ENCODE measurements around the gene EPHB1. TPM values are rescaled to one million over a fixed set of nuclear protein-coding genes. Genes with fewer than 3 reads are reported as not detected.

The EPHB1 gene
- total RNA-seq, result 1 to 10 TPM in 3 of 4 donors, under 1 TPM in 1; 0.30 to 5.3 (median 2.6) TPM

- Histone ChIP-seq H3K9me3 (no peaks in the 10 kb centered on the region), H3K4me1 (peaks cover 0 to 29% (median 16%) of the 10 kb centered on the region in 4 donors), H3K27me3 (peaks cover 0 to 32% of the 10 kb centered on the region in 2 donors), H3K27ac (no peak within 1 kb of the TSS), H3K36me3 (no peaks in the 10 kb centered on the region), H3K4me3 (peak within 1 kb of the TSS; percentile 33 to 60 (median 36))
- TF ChIP-seq CTCF (IDR thresholded peaks at IDR 0.05) (peak; percentile 74 to 83 (median 76)), EP300 (IDR thresholded peaks at IDR 0.05) (no peak), POLR2A (IDR thresholded peaks at IDR 0.05) (peak in 1 of 2 donors; percentile 27)
- 2% methylated on average over 50 to 52 of the region's 70 CpGs for WGBS, 2 donors
- DNase-seq (ENCODE audit: low spot score in 2 of 2), result peak; percentile 41 to 59
Measured at GRCh38 chr3:134794950-134795745, at the start of gene EPHB1. Gene EPHB1 (plus strand): TSS chr3:134795260.

- no peak overlapping the region for H3K27ac ChIP-seq
- TF ChIP-seq POLR2A (IDR thresholded peaks at IDR 0.05) (no peak), EP300 (IDR thresholded peaks at IDR 0.05) (no peak), CTCF (IDR thresholded peaks at IDR 0.05) (no peak)
- no peak overlapping the region for H3K4me3 ChIP-seq
- DNase-seq (ENCODE audit: low spot score in 2 of 2), result no peak
- H3K9me3 ChIP-seq, result no peaks in the 10 kb centered on the region
- H3K36me3 ChIP-seq, result no peaks in the 10 kb centered on the region
- WGBS, 2 donors, result 95 to 100% methylated on average over 1 of the region's 1 CpG
- no peaks in the 10 kb centered on the region for H3K4me1 ChIP-seq
- no peaks in the 10 kb centered on the region for H3K27me3 ChIP-seq
Measured at GRCh38 chr3:134748698-134749097, 46.4 kb upstream of the EPHB1 start.

GRCh38 chr3:134749174-134749573, 45.9 kb upstream of the EPHB1 start:
- no peak overlapping the region for H3K4me3 ChIP-seq
- no peaks in the 10 kb centered on the region for H3K9me3 ChIP-seq
- TF ChIP-seq CTCF (IDR thresholded peaks at IDR 0.05), result no peak
- TF ChIP-seq POLR2A (IDR thresholded peaks at IDR 0.05), result no peak
- no peak for TF ChIP-seq EP300 (IDR thresholded peaks at IDR 0.05)
- DNase-seq (ENCODE audit: low spot score in 2 of 2), result no peak
- H3K4me1 ChIP-seq, result no peaks in the 10 kb centered on the region
- H3K27me3 ChIP-seq, result no peaks in the 10 kb centered on the region
- H3K27ac ChIP-seq, result no peak overlapping the region
- H3K36me3 ChIP-seq, result no peaks in the 10 kb centered on the region
- 79 to 88% methylated on average over 2 of the region's 2 CpGs for WGBS, 2 donors

GRCh38 chr3:134749802-134750553, 45.1 kb upstream of the EPHB1 start:
- WGBS, 2 donors, result 59 to 71% methylated on average over 6 of the region's 7 CpGs
- Histone ChIP-seq H3K36me3 (no peaks in the 10 kb centered on the region), H3K27me3 (no peaks in the 10 kb centered on the region), H3K9me3 (no peaks in the 10 kb centered on the region), H3K4me3 (no peak overlapping the region), H3K27ac (no peak overlapping the region), H3K4me1 (no peaks in the 10 kb centered on the region)
- DNase-seq (ENCODE audit: low spot score in 2 of 2), result no peak
- TF ChIP-seq POLR2A (IDR thresholded peaks at IDR 0.05) (no peak), EP300 (IDR thresholded peaks at IDR 0.05) (no peak), CTCF (IDR thresholded peaks at IDR 0.05) (no peak)

GRCh38 chr3:134751831-134752230, 43.2 kb upstream of the EPHB1 start:
- H3K4me3 ChIP-seq, result no peak overlapping the region
- WGBS, 2 donors, result 79 to 89% methylated on average over 2 of the region's 2 CpGs

More at GRCh38 chr3:134751831-134752230, 43.2 kb upstream of the EPHB1 start:
- no peak for DNase-seq (ENCODE audit: low spot score in 2 of 2)
- TF ChIP-seq CTCF (IDR thresholded peaks at IDR 0.05) (no peak), EP300 (IDR thresholded peaks at IDR 0.05) (no peak), POLR2A (IDR thresholded peaks at IDR 0.05) (no peak)
- Histone ChIP-seq H3K27ac (no peak overlapping the region), H3K9me3 (no peaks in the 10 kb centered on the region), H3K27me3 (no peaks in the 10 kb centered on the region), H3K4me1 (no peaks in the 10 kb centered on the region), H3K36me3 (no peaks in the 10 kb centered on the region)
